ENCODE measurements around the gene MRAS. TPM values are rescaled to one million over a fixed set of nuclear protein-coding genes. Genes with fewer than 3 reads are reported as not detected.

The MRAS gene
- total and polyA plus RNA-seq, 3 donors from 2014 or later = 21.7 to 35.7 (median 27.6) TPM

GRCh38 chr3:138433892-138434275, 85.5 kb downstream of the MRAS start:
- Histone ChIP-seq H3K36me3 (ENCODE audit: low read depth, missing control alignments) (no peaks in the 10 kb centered on the region), H3K9me3 (no peaks in the 10 kb centered on the region), H3K27me3 (no peaks in the 10 kb centered on the region), H3K27ac (no peak overlapping the region), H3K4me1 (peaks cover 7% of the 10 kb centered on the region), H3K4me3 (peak overlapping the region; percentile 29 to 50)
- no peak for DNase-seq
- no peak for TF ChIP-seq POLR2A (IDR thresholded peaks at IDR 0.05)
- TF ChIP-seq CTCF (IDR thresholded peaks at IDR 0.05) = no peak
- intact Hi-C loops (cut with DNase I; ENCODE audit: low total_unique reads) = no loop called here
- WGBS, 2 donors = 15 to 25% methylated on average over 16 of the region's 16 CpGs

GRCh38 chr3:138434276-138434874, 86.0 kb downstream of the MRAS start, which contains the start of gene ESYT3:
ESYT3 (plus strand) TSS chr3:138434616; CDS start chr3:138434799, 183 bp downstream.
- no peak within 1 kb of the TSS for H3K27ac ChIP-seq
- WGBS, 2 donors = 3% methylated on average over 46 of the region's 54 CpGs; no CpG with 5 or more reads in 1 of the 2 donors
- peaks cover 7% of the 10 kb centered on the region for H3K4me1 ChIP-seq
- TF ChIP-seq CTCF (IDR thresholded peaks at IDR 0.05) = no peak
- TF ChIP-seq POLR2A (IDR thresholded peaks at IDR 0.05) = no peak
- no peaks in the 10 kb centered on the region for H3K27me3 ChIP-seq
- no peaks in the 10 kb centered on the region for H3K36me3 ChIP-seq (ENCODE audit: low read depth, missing control alignments)
- intact Hi-C loops (cut with DNase I; ENCODE audit: low total_unique reads) = no loop called here
- no peaks in the 10 kb centered on the region for H3K9me3 ChIP-seq
- H3K4me3 ChIP-seq = peak within 1 kb of the TSS; percentile 29 to 50
- DNase-seq = peak; percentile 69

- Histone ChIP-seq H3K4me1 (peaks cover 7% of the 10 kb centered on the region), H3K27ac (no peak overlapping the region), H3K27me3 (no peaks in the 10 kb centered on the region), H3K9me3 (no peaks in the 10 kb centered on the region), H3K36me3 (ENCODE audit: low read depth, missing control alignments) (no peaks in the 10 kb centered on the region), H3K4me3 (peak overlapping the region; percentile 29 to 50)
- no peak for TF ChIP-seq CTCF (IDR thresholded peaks at IDR 0.05)
- no peak for TF ChIP-seq POLR2A (IDR thresholded peaks at IDR 0.05)
- intact Hi-C loops (cut with DNase I; ENCODE audit: low total_unique reads) = no loop called here
- WGBS, 2 donors = 6 to 16% methylated on average over 25 to 72 of the region's 78 CpGs
- DNase-seq = no peak
These were observed 86.7 kb downstream of the MRAS start for GRCh38 chr3:138434875-138435772.

GRCh38 chr3:138435840-138436239, 87.5 kb downstream of the MRAS start:
- intact Hi-C loops (cut with DNase I; ENCODE audit: low total_unique reads) = no loop called here
- DNase-seq = no peak
- no peaks in the 10 kb centered on the region for H3K9me3 ChIP-seq

More at GRCh38 chr3:138435840-138436239, 87.5 kb downstream of the MRAS start:
- Histone ChIP-seq H3K36me3 (ENCODE audit: low read depth, missing control alignments) (no peaks in the 10 kb centered on the region), H3K27ac (no peak overlapping the region), H3K27me3 (no peaks in the 10 kb centered on the region), H3K4me1 (peaks cover 7% of the 10 kb centered on the region), H3K4me3 (peak overlapping the region in 1 of 2 donors; percentile 50)
- 61 to 68% methylated on average over 7 to 8 of the region's 8 CpGs for WGBS, 2 donors
- TF ChIP-seq POLR2A (IDR thresholded peaks at IDR 0.05) (no peak), CTCF (IDR thresholded peaks at IDR 0.05) (no peak)

Measured in testis (tissue), 3 donors.